Chondrocyte (in vitro differentiated cells): ENCODE data around the gene PIEZO2. TPM values are rescaled to one million over a fixed set of nuclear protein-coding genes. Genes with fewer than 3 reads are reported as not detected.

Experiments used
- DNase-seq: peaks from one replicate; pipeline ENCODE4 v3.0.0; 2021; ENCODE audit warnings: mixed read lengths, low spot score
- H3K27ac Mint-ChIP-seq: one replicate; pipeline ENCODE4 v1.8.0; 2021; ENCODE audit warnings: mild to moderate bottlenecking, moderate library complexity, mixed read lengths; ENCODE audit not compliant: unreplicated experiment
- H3K27me3 Mint-ChIP-seq: 2 replicates; pipeline ENCODE4 v1.8.0; 2021; ENCODE audit warnings: low read depth, mixed read lengths
- H3K36me3 Mint-ChIP-seq: 2 replicates; pipeline ENCODE4 v1.8.0; 2021; ENCODE audit warnings: low read depth, mixed read lengths
- H3K4me1 Mint-ChIP-seq: 2 replicates; pipeline ENCODE4 v1.8.0; 2021; ENCODE audit warnings: low read depth, mild to moderate bottlenecking, mixed read lengths
- H3K4me3 Mint-ChIP-seq: one replicate; pipeline ENCODE4 v1.8.0; 2021; ENCODE audit warnings: mild to moderate bottlenecking, moderate library complexity, mixed read lengths; ENCODE audit not compliant: unreplicated experiment
- H3K9me3 Mint-ChIP-seq: 2 replicates; pipeline ENCODE4 v1.8.0; 2021; ENCODE audit warnings: low read depth, mixed read lengths
- total RNA-seq: library from RNA; stranded (reverse); gene quantifications from 3 replicates; pipeline ENCODE4 v1.2.1, GENCODE V29; 2021
- TF ChIP-seq, protein P1 (sequence below): fragments of 200-600 bp; sonication (generic); IDR thresholded peaks from 2 replicates; pipeline ENCODE4 v1.5.0; 2021; ENCODE audit warnings: antibody characterized with exemption, mild to moderate bottlenecking, moderate library complexity

Gene PIEZO2
- total RNA-seq, 1 donor from 2014 or later: 142 TPM

DNA sequence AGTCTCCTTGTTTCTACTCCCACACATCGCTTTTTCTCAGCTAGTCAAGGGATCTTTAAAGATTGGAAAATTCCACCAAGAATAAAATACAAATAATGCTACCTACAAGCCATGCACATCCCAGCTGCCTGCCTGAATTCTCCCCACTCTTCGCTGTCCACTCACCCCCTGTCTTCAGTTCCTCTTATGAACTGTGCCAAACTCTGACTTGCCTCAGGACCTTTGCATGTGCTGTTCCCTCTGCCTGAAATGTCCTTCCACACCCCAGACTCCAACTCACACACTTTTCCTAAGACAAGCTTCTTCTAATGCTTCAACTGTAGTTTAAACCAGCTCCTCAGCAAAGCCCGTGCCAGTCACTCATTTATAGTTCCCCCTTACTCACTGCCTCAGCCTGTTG, 363.6 kb downstream of the PIEZO2 start:
- H3K27me3 Mint-ChIP-seq: no peaks in the 10 kb centered on the region
- no peaks in the 10 kb centered on the region for H3K9me3 Mint-ChIP-seq
- peak overlapping the region; percentile 15 for H3K27ac Mint-ChIP-seq

DNA sequence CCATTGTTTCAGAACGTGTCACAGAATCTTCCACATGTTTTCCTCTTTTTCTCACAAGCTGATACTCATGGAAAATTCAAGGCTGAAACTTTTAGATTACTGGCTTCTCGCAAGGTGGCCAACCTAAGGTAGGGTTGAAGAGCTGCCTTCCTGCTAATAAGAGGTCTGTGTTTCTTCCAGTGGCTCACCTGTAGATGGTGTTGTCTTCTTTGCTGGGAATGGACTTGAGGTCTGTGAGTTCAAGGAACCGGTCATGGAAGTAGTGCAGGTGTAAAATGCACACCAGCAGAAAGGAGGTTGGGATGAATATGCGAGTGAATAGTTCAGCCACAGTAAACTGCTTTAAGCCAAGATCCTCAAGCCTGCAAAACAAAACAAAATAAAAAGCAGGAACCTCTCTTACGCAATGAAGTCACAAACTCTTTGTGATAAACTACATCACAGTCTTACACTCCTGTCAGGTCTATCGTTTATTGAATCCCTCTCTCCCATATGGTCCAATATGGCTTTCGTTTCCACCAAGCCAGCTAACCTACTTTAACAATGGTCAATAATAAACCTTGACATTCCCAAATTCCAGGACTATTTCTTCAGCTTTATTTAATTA, 364.7 kb downstream of the PIEZO2 start:
- H3K4me1 Mint-ChIP-seq: peaks cover 9% of the 10 kb centered on the region
- no peak overlapping the region for H3K4me3 Mint-ChIP-seq
- no peaks in the 10 kb centered on the region for H3K27me3 Mint-ChIP-seq
- TF ChIP-seq, protein P1, sequence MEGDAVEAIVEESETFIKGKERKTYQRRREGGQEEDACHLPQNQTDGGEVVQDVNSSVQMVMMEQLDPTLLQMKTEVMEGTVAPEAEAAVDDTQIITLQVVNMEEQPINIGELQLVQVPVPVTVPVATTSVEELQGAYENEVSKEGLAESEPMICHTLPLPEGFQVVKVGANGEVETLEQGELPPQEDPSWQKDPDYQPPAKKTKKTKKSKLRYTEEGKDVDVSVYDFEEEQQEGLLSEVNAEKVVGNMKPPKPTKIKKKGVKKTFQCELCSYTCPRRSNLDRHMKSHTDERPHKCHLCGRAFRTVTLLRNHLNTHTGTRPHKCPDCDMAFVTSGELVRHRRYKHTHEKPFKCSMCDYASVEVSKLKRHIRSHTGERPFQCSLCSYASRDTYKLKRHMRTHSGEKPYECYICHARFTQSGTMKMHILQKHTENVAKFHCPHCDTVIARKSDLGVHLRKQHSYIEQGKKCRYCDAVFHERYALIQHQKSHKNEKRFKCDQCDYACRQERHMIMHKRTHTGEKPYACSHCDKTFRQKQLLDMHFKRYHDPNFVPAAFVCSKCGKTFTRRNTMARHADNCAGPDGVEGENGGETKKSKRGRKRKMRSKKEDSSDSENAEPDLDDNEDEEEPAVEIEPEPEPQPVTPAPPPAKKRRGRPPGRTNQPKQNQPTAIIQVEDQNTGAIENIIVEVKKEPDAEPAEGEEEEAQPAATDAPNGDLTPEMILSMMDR: no peak
- no peaks in the 10 kb centered on the region for H3K9me3 Mint-ChIP-seq
- no peak for DNase-seq
- peaks cover 27% of the 10 kb centered on the region for H3K36me3 Mint-ChIP-seq
- peak overlapping the region; percentile 1 for H3K27ac Mint-ChIP-seq

More for the DNA sequence above, 363.6 kb downstream of the PIEZO2 start:
- no peak for DNase-seq
- TF ChIP-seq, protein P1: no peak
- Mint-ChIP-seq H3K36me3 (peaks cover 25% of the 10 kb centered on the region), H3K4me1 (peaks cover 9% of the 10 kb centered on the region), H3K4me3 (no peak overlapping the region)

DNA sequence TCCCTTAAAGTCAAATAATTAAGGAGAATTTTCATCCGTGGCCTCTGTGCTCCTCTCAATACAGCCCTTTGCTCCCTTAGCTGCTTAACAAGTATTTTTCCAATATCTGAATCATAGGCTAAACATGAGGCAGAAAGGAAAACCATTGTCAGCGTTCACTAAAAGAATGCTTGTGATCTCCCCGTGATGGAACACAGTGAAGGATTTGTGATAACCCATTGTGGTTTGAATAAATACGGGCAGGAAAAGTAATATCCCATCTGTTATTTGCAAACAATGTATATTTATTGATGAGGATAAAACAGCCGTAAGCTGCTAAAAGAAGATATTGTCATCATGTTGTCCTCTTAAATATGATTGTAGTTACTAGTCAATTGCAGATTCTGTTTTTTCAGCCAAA, 365.4 kb downstream of the PIEZO2 start:
- Mint-ChIP-seq H3K36me3 (peaks cover 28% of the 10 kb centered on the region), H3K27ac (no peak overlapping the region), H3K4me3 (no peak overlapping the region), H3K4me1 (peaks cover 9% of the 10 kb centered on the region), H3K27me3 (no peaks in the 10 kb centered on the region), H3K9me3 (no peaks in the 10 kb centered on the region)
- DNase-seq: no peak
- TF ChIP-seq, protein P1: no peak

DNA sequence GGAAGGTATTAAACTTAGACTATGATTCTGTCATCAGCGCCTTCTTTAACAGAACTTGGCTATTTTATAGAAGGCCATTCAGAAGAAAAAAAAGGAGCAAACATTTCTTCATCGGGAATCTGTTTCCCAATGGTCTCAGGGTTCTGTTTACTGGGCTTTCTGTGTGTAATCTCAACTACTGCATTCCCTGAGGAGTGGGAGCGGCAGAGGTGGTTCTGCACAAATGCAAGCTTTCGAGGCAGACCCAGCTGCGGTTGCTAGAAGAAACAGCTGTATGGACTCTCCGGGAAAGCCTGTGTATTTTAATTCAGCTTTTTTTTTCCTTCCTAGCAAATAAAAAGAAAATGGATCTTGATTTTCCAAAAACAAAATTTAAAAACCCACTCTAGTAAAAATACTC, 372.9 kb downstream of the PIEZO2 start:
- H3K4me1 Mint-ChIP-seq: peaks cover 6% of the 10 kb centered on the region
- no peak for DNase-seq
- H3K27me3 Mint-ChIP-seq: no peaks in the 10 kb centered on the region
- peaks cover 11% of the 10 kb centered on the region for H3K9me3 Mint-ChIP-seq
- no peak overlapping the region for H3K27ac Mint-ChIP-seq
- H3K4me3 Mint-ChIP-seq: no peak overlapping the region
- TF ChIP-seq, protein P1: no peak
- H3K36me3 Mint-ChIP-seq: peaks cover 31% of the 10 kb centered on the region

DNA sequence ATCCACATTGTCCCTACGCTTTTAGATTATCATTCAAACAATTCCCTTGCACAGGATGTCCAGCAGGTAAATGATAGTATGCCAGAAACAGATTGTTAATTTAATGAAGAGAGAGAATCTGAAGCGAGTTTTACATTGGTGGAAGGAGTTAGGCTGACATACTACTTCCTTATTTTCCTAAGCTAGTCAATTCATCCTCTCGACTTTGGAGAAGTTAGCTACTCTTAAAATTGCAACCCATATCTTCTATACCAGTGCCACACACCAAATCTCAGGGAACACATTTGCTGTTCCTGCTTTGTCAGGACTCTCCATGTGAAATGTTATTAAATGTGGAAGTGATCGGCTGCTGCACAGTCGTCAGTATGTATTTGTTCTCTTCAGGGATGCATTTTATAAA, 374.3 kb downstream of the PIEZO2 start:
- Mint-ChIP-seq H3K4me1 (peaks cover 9% of the 10 kb centered on the region), H3K27me3 (no peaks in the 10 kb centered on the region), H3K36me3 (peaks cover 31% of the 10 kb centered on the region), H3K27ac (no peak overlapping the region), H3K9me3 (peaks cover 11% of the 10 kb centered on the region), H3K4me3 (no peak overlapping the region)
- TF ChIP-seq, protein P1: no peak
- DNase-seq: no peak
